ENCODE measurements around the gene GFER. TPM values are rescaled to one million over a fixed set of nuclear protein-coding genes. Genes with fewer than 3 reads are reported as not detected.

GFER gene
- total RNA-seq, 2 donors from 2014 or later: 31.9 to 41.7 TPM

DNA sequence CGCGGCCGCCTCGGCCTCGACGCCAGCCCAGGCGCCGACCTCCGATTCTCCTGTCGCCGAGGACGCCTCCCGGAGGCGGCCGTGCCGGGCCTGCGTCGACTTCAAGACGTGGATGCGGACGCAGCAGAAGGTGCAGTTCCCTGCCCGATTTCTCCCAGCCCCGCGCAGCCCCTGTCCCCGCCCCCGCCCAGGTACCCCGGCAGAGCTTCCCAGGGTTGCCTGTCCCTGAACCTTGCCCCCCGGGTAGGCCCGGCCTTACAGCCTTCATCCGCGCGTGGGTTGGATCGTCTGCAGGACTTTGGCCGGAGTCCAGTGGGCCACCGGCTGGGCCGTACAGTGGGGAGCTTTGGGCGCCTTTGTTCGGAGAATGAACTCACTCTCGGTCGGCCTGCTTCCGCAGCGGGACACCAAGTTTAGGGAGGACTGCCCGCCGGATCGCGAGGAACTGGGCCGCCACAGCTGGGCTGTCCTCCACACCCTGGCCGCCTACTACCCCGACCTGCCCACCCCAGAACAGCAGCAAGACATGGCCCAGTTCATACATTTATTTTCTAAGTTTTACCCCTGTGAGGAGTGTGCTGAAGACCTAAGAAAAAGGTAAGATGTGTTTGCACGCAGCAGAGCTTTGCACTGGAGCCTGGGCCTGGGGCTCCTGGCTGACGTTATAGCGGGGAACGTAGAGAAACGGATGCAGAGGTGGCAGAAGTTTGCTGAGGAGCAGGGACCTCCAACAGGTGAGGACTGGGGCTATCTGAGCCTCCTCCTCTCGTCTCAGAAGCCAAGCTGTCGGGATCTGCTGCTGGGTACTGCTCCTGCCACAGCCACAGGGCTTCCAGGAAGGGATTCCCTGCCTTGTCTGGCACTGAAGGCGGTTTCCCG, 593 bp downstream of the GFER start:
- H3K4me3 Mint-ChIP-seq: peak overlapping the region; percentile 75
- peaks cover 0 to 10% of the 10 kb centered on the region in 2 donors for H3K27me3 Mint-ChIP-seq
- no peak for DNase-seq (ENCODE audit: low spot score)
- H3K4me1 Mint-ChIP-seq (ENCODE audit: low read depth in 2 of 2): peaks cover 0 to 24% of the 10 kb centered on the region in 2 donors
- H3K9me3 Mint-ChIP-seq: no peaks in the 10 kb centered on the region
- ATAC-seq: peak in 1 of 2 donors; percentile 29
- no peaks in the 10 kb centered on the region for H3K36me3 Mint-ChIP-seq
- H3K27ac Mint-ChIP-seq: peak overlapping the region; percentile 28 to 50

DNA sequence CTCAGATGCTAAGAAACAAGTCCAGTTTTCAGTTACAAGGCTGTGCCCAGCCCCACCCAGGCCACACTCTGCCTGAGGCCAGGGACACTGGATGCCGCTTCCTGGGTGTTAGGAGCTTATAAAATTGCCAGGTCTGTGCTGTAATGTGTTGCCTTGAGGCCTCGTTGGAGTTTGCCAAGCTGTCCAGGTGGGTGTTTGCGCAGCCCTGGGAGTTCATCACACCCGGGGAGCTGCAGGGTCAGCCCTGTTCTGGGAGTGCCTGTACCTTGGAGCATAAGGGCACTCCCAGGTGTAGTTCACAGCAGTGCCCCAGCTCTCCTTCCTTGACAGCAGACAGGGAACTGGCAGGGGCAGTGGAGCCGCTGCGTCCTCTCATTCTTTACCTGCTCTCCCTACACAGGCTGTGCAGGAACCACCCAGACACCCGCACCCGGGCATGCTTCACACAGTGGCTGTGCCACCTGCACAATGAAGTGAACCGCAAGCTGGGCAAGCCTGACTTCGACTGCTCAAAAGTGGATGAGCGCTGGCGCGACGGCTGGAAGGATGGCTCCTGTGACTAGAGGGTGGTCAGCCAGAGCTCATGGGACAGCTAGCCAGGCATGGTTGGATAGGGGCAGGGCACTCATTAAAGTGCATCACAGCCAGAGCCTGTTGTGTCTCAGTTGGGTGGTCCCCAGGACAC, 1.6 kb downstream of the GFER start:
- Mint-ChIP-seq H3K4me1 (ENCODE audit: low read depth in 2 of 2) (peaks cover 0 to 24% of the 10 kb centered on the region in 2 donors), H3K27ac (peak overlapping the region in 1 of 2 donors; percentile 28), H3K36me3 (no peaks in the 10 kb centered on the region), H3K27me3 (peaks cover 0 to 8% of the 10 kb centered on the region in 2 donors), H3K4me3 (peak overlapping the region; percentile 75), H3K9me3 (no peaks in the 10 kb centered on the region)
- DNase-seq (ENCODE audit: low spot score) (no peak), ATAC-seq (no peak)

DNA sequence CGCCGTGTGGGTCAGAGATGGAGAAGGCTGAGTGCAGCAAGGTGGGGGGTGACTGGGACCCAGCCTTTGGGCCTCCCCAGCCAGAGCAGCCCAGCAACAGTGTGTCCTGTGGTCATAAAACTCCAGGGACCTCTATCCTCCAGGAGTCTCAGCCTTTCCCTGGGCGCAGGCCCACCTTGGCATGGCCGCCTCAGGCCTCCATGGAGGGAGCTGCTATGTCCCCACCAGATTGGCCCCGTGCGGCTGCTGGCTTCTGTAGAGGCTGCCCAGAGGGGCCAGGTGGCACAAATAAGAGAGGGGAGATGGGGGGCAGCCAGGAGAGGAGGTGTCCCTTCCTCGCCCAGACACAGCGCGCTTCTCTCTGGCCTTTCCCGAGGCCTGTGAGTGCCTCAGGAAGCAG, 3.2 kb downstream of the GFER start:
- H3K9me3 Mint-ChIP-seq: no peaks in the 10 kb centered on the region
- no peaks in the 10 kb centered on the region for H3K36me3 Mint-ChIP-seq
- DNase-seq (ENCODE audit: low spot score) (no peak), ATAC-seq (no peak)
- no peak overlapping the region for H3K27ac Mint-ChIP-seq
- no peak overlapping the region for H3K4me3 Mint-ChIP-seq
- H3K27me3 Mint-ChIP-seq: peaks cover 0 to 6% of the 10 kb centered on the region in 2 donors
- peaks cover 0 to 32% of the 10 kb centered on the region in 2 donors for H3K4me1 Mint-ChIP-seq (ENCODE audit: low read depth in 2 of 2)

DNA sequence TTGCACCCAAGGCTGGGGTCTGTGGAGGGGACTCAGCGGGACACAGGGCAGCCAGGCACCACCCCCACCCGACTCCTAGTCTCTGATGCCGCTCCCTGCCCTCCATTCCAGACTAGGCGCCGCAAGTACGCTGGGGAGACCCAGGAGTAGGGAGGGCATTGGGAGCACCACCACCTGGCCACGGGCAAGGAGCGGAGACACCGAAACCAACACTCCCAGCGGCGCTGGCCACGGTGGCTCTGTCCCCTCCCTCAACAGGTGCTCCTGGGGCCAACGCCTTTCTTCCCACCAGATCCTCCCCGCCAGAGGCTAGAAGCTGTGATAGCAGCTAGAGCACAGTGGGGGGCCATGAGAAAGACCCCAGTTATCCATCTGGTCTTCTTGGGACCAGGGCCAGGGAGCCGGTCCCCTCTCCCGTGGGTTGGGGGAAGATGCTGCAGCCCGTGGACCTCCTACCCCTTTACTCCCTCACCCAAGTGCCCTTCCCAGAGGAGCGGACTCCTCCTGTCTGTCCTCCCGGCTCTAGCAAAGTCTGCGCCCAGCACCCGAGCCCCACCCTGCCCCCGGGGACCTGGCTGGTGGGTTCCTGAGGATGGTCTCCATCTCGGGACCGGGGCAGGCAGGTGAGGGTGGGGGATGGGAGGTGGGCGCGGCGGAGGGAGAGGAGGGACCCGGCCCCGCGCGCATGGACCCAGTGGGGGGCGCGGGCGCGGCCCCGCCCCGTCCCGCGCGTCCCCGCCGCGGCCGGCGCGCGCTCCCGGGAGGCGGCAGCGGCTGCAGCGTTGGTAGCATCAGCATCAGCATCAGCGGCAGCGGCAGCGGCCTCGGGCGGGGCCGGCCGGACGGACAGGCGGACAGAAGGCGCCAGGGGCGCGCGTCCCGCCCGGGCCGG, 5.5 kb downstream of the GFER start, which contains the start of gene SYNGR3:
Gene SYNGR3, plus strand, starts transcription at position 762 of the 892 bp plus-strand sequence. CDS start 133 bp downstream, outside the sequence.
- no peaks in the 10 kb centered on the region for H3K9me3 Mint-ChIP-seq
- peak within 1 kb of the TSS; percentile 80 for H3K4me3 Mint-ChIP-seq
- ATAC-seq (no peak), DNase-seq (ENCODE audit: low spot score) (no peak)
- H3K27me3 Mint-ChIP-seq: no peaks in the 10 kb centered on the region
- peak within 1 kb of the TSS; percentile 65 to 69 for H3K27ac Mint-ChIP-seq
- no peaks in the 10 kb centered on the region for H3K36me3 Mint-ChIP-seq
- H3K4me1 Mint-ChIP-seq (ENCODE audit: low read depth in 2 of 2): peaks cover 11 to 32% of the 10 kb centered on the region in 2 donors

DNA sequence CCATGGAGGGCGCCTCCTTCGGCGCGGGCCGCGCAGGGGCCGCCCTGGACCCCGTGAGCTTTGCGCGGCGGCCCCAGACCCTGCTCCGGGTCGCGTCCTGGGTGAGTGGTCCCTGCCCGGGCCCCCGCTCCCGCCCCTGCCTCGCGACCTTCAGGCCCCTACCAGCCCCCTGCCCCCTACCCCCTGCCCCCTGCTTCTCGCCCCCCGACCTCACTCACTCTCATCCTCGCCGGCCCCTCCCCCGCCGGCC, 6.0 kb downstream of the GFER start:
- no peak for DNase-seq (ENCODE audit: low spot score)
- H3K27ac Mint-ChIP-seq: no peak overlapping the region
- H3K4me1 Mint-ChIP-seq (ENCODE audit: low read depth in 2 of 2): peaks cover 11 to 28% of the 10 kb centered on the region in 2 donors
- no peaks in the 10 kb centered on the region for H3K27me3 Mint-ChIP-seq
- no peaks in the 10 kb centered on the region for H3K36me3 Mint-ChIP-seq
- no peak overlapping the region for H3K4me3 Mint-ChIP-seq
- ATAC-seq: no peak
- no peaks in the 10 kb centered on the region for H3K9me3 Mint-ChIP-seq

DNA sequence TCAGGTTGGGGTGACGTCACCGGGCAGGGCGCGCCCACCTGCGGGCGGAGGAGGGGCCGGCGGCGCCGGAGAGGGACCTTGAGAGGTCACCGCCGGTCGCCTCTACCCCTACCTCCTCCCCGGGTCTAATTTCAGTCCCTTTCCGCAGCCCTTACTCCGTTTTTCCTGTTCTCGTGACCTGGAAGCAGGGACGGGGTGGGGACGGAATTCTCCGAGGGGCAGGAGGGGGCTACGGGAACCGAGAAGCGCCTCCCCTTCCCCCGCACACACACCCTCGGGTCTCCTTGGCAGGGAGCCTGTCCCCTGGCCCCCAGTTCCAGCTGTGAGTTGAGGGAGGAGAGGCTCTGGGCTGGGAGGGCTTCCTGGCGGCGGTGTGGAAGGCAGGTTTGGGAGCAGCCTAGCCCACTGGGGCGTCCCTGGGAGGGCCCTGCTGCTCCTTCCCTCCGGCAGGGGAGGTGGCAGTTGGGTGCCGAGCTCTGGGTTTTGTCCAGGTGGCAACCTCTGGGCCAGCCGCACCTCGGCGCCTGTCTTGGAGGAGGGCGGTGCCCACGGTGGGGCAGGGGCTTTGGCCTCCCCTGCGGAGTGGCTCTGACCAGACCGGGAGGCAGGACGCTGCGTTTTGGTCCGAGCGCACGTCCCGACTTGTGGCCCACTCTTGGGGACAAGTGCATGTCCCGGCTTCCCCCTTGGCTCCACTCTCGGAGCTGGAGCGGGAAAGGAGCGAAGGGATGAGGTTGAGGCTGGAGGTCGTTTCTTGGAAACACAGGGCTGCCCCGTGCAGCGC, 6.5 kb downstream of the GFER start:
- H3K36me3 Mint-ChIP-seq: no peaks in the 10 kb centered on the region
- H3K27ac Mint-ChIP-seq: peak overlapping the region; percentile 65 to 82
- DNase-seq (ENCODE audit: low spot score): peak; percentile 79
- H3K9me3 Mint-ChIP-seq: no peaks in the 10 kb centered on the region
- no peak for ATAC-seq
- H3K4me3 Mint-ChIP-seq: peak overlapping the region; percentile 80
- peaks cover 11 to 32% of the 10 kb centered on the region in 2 donors for H3K4me1 Mint-ChIP-seq (ENCODE audit: low read depth in 2 of 2)
- no peaks in the 10 kb centered on the region for H3K27me3 Mint-ChIP-seq

DNA sequence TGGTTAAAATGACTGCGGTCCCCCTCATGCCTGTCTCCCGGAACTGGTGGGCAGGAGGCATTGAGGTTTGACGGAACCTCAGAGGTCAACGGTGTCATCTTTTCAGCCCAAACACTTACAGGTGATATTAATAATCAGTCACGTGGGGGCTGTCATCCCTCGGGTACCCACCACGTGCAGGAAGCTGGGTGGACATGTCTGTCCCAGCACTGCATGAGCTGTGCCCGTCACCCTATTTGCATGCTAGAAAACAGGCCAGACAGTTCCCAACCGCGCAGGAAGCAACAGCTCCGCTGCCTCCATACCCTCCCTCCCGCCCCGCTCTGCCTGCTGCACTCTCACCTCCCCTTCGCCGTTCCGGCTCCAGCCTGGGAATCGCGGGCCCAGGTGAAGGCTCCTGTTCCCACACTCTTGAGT, 7.2 kb downstream of the GFER start:
- H3K4me3 Mint-ChIP-seq: peak overlapping the region; percentile 80
- peak overlapping the region; percentile 65 to 82 for H3K27ac Mint-ChIP-seq
- H3K27me3 Mint-ChIP-seq: no peaks in the 10 kb centered on the region
- DNase-seq (ENCODE audit: low spot score) (peak; percentile 75), ATAC-seq (peak; percentile 58 to 62)
- no peaks in the 10 kb centered on the region for H3K36me3 Mint-ChIP-seq
- H3K4me1 Mint-ChIP-seq (ENCODE audit: low read depth in 2 of 2): peaks cover 11 to 36% of the 10 kb centered on the region in 2 donors
- no peaks in the 10 kb centered on the region for H3K9me3 Mint-ChIP-seq

DNA sequence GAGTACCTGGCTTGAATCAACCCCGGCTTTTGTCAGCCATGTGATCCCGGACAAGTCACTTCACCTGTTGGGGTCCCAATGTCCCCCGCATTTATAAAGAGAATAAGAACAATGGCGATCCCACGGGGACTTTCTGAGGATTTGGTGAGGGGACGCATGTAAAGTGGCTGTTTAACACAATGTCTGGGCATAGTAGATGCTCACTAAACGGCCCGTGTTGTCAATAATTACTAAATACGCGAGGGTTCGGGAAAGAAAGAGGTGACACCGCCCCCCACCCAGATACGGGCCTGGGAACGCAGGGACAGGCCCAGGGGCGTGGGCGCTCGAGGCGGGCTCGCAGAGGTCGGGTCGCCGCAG, 7.6 kb downstream of the GFER start:
- no peak for DNase-seq (ENCODE audit: low spot score)
- Mint-ChIP-seq H3K9me3 (no peaks in the 10 kb centered on the region), H3K4me3 (peak overlapping the region; percentile 80), H3K36me3 (no peaks in the 10 kb centered on the region), H3K27ac (peak overlapping the region; percentile 65 to 82), H3K4me1 (ENCODE audit: low read depth in 2 of 2) (peaks cover 11 to 35% of the 10 kb centered on the region in 2 donors), H3K27me3 (no peaks in the 10 kb centered on the region)
- no peak for ATAC-seq

DNA sequence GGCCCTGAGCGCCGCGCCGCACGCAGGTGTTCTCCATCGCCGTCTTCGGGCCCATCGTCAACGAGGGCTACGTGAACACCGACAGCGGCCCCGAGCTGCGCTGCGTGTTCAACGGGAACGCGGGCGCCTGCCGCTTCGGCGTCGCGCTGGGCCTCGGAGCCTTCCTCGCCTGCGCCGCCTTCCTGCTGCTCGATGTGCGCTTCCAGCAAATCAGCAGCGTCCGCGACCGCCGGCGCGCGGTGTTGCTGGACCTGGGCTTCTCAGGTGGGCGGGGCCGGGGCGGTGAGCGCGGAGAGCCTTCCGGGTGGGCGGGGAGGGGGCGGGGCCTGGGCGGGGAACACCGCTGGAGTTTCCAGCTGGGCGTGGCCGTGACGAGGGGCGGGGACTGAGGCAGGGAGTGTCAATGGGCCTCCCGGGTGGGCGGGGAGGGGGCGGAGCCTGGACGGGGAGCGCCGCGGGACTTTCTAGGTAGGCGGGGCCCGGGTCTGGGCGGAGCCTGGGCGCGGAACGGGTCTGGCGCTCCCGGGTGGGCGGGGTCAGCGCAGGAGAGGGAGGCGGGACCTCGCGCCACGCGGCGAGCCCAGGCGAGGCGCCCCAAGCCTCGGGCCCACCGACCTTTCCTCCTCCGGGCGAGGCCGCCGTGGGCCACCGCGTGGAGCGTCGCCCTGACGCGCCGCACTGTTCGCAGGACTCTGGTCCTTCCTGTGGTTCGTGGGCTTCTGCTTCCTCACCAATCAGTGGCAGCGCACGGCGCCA, 8.1 kb downstream of the GFER start:
- H3K4me1 Mint-ChIP-seq (ENCODE audit: low read depth in 2 of 2): peaks cover 11 to 34% of the 10 kb centered on the region in 2 donors
- peak overlapping the region; percentile 65 to 82 for H3K27ac Mint-ChIP-seq
- no peaks in the 10 kb centered on the region for H3K27me3 Mint-ChIP-seq
- DNase-seq (ENCODE audit: low spot score) (peak; percentile 97), ATAC-seq (peak; percentile 88 to 92)
- H3K4me3 Mint-ChIP-seq: peak overlapping the region; percentile 80
- H3K9me3 Mint-ChIP-seq: no peaks in the 10 kb centered on the region
- H3K36me3 Mint-ChIP-seq: no peaks in the 10 kb centered on the region

DNA sequence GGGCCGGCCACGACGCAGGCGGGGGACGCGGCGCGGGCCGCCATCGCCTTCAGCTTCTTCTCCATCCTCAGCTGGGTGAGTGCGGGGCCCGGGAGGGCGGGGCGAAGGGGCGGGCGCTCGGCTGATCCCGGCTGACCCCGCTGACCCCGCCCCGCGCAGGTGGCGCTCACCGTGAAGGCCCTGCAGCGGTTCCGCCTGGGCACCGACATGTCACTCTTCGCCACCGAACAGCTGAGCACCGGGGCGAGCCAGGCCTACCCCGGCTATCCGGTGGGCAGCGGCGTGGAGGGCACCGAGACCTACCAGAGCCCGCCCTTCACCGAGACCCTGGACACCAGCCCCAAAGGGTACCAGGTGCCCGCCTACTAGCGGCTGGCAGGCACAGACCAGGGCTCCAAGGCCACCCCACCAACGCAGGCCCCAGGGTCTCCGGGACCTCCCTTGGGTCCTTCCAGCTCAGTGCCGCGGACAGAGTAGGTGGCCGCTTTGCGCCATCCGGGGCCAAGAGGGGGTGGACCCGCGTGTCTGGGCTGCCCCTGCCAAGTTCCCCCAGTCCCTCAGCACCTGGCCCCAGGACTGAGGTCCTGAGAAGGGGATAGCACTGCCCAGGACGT, 8.8 kb downstream of the GFER start:
- no peaks in the 10 kb centered on the region for H3K9me3 Mint-ChIP-seq
- DNase-seq (ENCODE audit: low spot score) (no peak), ATAC-seq (no peak)
- H3K36me3 Mint-ChIP-seq: no peaks in the 10 kb centered on the region
- peaks cover 11 to 37% of the 10 kb centered on the region in 2 donors for H3K4me1 Mint-ChIP-seq (ENCODE audit: low read depth in 2 of 2)
- no peak overlapping the region for H3K27ac Mint-ChIP-seq
- H3K27me3 Mint-ChIP-seq: no peaks in the 10 kb centered on the region
- no peak overlapping the region for H3K4me3 Mint-ChIP-seq

DNA sequence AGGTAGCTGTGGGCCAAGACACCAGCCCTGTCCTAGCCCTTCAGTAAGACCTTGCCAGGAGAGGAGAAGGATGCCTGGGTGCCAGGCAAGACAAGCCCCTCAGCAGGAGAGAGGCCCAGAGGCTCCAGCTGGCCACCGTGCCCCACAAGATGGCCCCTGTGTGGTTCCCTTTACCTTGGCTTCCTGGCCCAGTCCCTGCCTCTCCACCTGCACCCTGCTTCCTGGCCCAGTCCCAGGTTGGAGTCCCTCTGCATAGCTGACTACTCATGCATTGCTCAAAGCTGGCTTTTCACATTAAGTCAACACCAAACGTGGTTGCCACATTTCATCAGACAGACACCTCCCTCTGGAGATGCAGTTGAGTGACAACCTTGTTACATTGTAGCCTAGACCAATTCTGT, 9.7 kb downstream of the GFER start:
- Mint-ChIP-seq H3K9me3 (no peaks in the 10 kb centered on the region), H3K36me3 (no peaks in the 10 kb centered on the region), H3K27me3 (no peaks in the 10 kb centered on the region), H3K27ac (peak overlapping the region; percentile 25 to 57), H3K4me1 (ENCODE audit: low read depth in 2 of 2) (peaks cover 11 to 37% of the 10 kb centered on the region in 2 donors), H3K4me3 (peak overlapping the region; percentile 67)
- ATAC-seq: peak in 1 of 2 donors; percentile 19
- DNase-seq (ENCODE audit: low spot score): no peak

Measured in natural killer cell treated with Interleukin-12 subunit alpha and Interleukin-12 subunit beta and Interleukin-15 and Interleukin-18, amount 100 ng/mL, for 72 hours (primary cell).